Endothelial cell of umbilical vein (primary cell): ENCODE data around the gene VPS13A. TPM values are rescaled to one million over a fixed set of nuclear protein-coding genes. Genes with fewer than 3 reads are reported as not detected.

Experiments used
- BruUV-seq: library from RNA; stranded (reverse); fragments of 400-500 nt; replicated peaks from 2 replicates; lab custom pipeline; 2021; lab: Mats Ljungman, UMichigan
- CTCF ChIA-PET: fragments of 300-600, 350-600 bp; sonication (Branson Sonifier 250); formaldehyde crosslinking; loops from one replicate; lab custom pipeline; 2021; ENCODE audit warnings: antibody characterized with exemption, inconsistent platforms; lab: Charles Lee
- POLR2A ChIA-PET: fragments of 300-600, 350-600 bp; sonication (Branson Sonifier 250); formaldehyde crosslinking; loops from one replicate; lab custom pipeline; 2021; ENCODE audit warnings: antibody characterized with exemption, inconsistent platforms; lab: Charles Lee
- DNase-seq: peaks from one replicate; pipeline ENCODE4 v3.0.0-alpha.2; 2011; ENCODE audit warnings: low read depth, low spot score
- FAIRE-seq: peaks from 2 replicates; lab custom pipeline; 2011; peaks lifted over from hg19 to GRCh38; lab: Jason Lieb, UNC
- H2AFZ ChIP-seq: 2 replicates; pipeline ENCODE4 v1.6.0; 2012; ENCODE audit warnings: low read depth, low read length, control low read depth, inconsistent platforms
- H3K27ac ChIP-seq: 2 replicates; pipeline ENCODE4 v1.5.1; 2011; ENCODE audit warnings: low read depth, mild to moderate bottlenecking, control low read depth, low read length, moderate library complexity; ENCODE audit not compliant: insufficient read depth
- H3K27me3 ChIP-seq, 2 experiments: 2 replicates each; pipeline versions ENCODE4 v1.6.0 to v1.6.1; 2011; ENCODE audit warnings: low read length in 2 of 2, mixed read lengths in 1 of 2; ENCODE audit not compliant: control insufficient read depth in 2 of 2, insufficient read depth in 2 of 2
- H3K36me3 ChIP-seq, 2 experiments: 2 replicates in 1 of 2; 3 replicates in 1 of 2; pipeline ENCODE4 v1.5.1; 2011; ENCODE audit warnings: low read length in 2 of 2, mild to moderate bottlenecking in 1 of 2, moderate library complexity in 1 of 2; ENCODE audit not compliant: control insufficient read depth in 2 of 2, insufficient read depth in 2 of 2; ENCODE audit errors: extremely low read depth in 1 of 2
- H3K4me1 ChIP-seq: 3 replicates; pipeline ENCODE4 v1.5.1; 2011; ENCODE audit warnings: mild to moderate bottlenecking, low read length; ENCODE audit not compliant: control insufficient read depth, insufficient read depth; ENCODE audit errors: extremely low read depth
- H3K4me2 ChIP-seq: 2 replicates; pipeline ENCODE4 v1.6.1; 2011; ENCODE audit warnings: low read length, control low read depth, mixed read lengths; ENCODE audit not compliant: insufficient read depth
- H3K4me3 ChIP-seq, 3 experiments: fragments of 200-600 bp in 1 of 3; sonication (generic), shearing (Covaris generic) in 1 of 3; replicated peaks in 1 of 3; 2 replicates each; pipeline ENCODE4 v1.5.1; 2011 to 2016; ENCODE audit warnings: control low read depth in 3 of 3, low read length in 3 of 3, mild to moderate bottlenecking in 2 of 3, inconsistent platforms in 1 of 3, low read depth in 1 of 3, moderate library complexity in 1 of 3; ENCODE audit not compliant: insufficient read depth in 1 of 3
- H3K79me2 ChIP-seq: 2 replicates; pipeline ENCODE4 v1.6.0; 2012; ENCODE audit warnings: low read length, inconsistent platforms; ENCODE audit not compliant: control insufficient read depth, insufficient read depth
- H3K9ac ChIP-seq: replicated peaks from 2 replicates; pipeline ENCODE3; 2011; ENCODE audit warnings: low read length, control low read depth; ENCODE audit not compliant: insufficient read depth; ENCODE audit errors: extremely low read depth
- H3K9me1 ChIP-seq: replicated peaks from 3 replicates; pipeline ENCODE4 v1.6.0; 2011; ENCODE audit warnings: mild to moderate bottlenecking, low read length; ENCODE audit not compliant: control insufficient read depth, insufficient read depth; ENCODE audit errors: extremely low read depth
- H3K9me3 ChIP-seq: replicated peaks from 2 replicates; pipeline ENCODE4 v1.5.1; 2012; ENCODE audit warnings: low read length, inconsistent platforms; ENCODE audit not compliant: control insufficient read depth, insufficient read depth
- H4K20me1 ChIP-seq: replicated peaks from 2 replicates; pipeline ENCODE3; 2011; ENCODE audit warnings: mild to moderate bottlenecking, low read length; ENCODE audit not compliant: control insufficient read depth, insufficient read depth; ENCODE audit errors: extremely low read depth
- EZH2 ChIP-seq: IDR thresholded peaks from 2 replicates; pipeline ENCODE4 v1.6.1; 2012; ENCODE audit warnings: borderline replicate concordance, low read depth, mild to moderate bottlenecking, moderate library complexity, low read length, inconsistent platforms; ENCODE audit not compliant: severe bottlenecking
- FOS ChIP-seq: IDR thresholded peaks from 2 replicates; pipeline ENCODE4 v1.6.1; 2011; ENCODE audit warnings: mild to moderate bottlenecking, low read length, moderate library complexity, borderline replicate concordance; ENCODE audit not compliant: insufficient read depth
- GATA2 ChIP-seq: IDR thresholded peaks from 2 replicates; pipeline ENCODE4 v1.7.0; 2011; ENCODE audit warnings: low read depth, mild to moderate bottlenecking, moderate library complexity, mixed read lengths, low read length; ENCODE audit not compliant: insufficient read length, insufficient read depth
- JUN ChIP-seq: IDR thresholded peaks from 2 replicates; pipeline ENCODE4 v1.6.1; 2011; ENCODE audit warnings: borderline replicate concordance, low read depth; ENCODE audit not compliant: insufficient read length, insufficient read depth
- MYC ChIP-seq: IDR thresholded peaks from one replicate; pipeline ENCODE4 v1.6.1; 2011; ENCODE audit warnings: mild to moderate bottlenecking, low read depth, low read length
- POLR2A ChIP-seq: IDR thresholded peaks from 2 replicates; pipeline ENCODE4 v1.6.1; 2012; ENCODE audit warnings: low read depth, mild to moderate bottlenecking, control low read depth, low read length
- POLR2AphosphoS5 ChIP-seq: IDR thresholded peaks from 2 replicates; pipeline ENCODE4 v1.6.1; 2012; ENCODE audit warnings: low read depth, mild to moderate bottlenecking, control low read depth, low read length, moderate library complexity; ENCODE audit not compliant: insufficient read depth
- dilution Hi-C: fragments of 300-500 bp; cut with MboI; formaldehyde crosslinking; loops from one replicate; pipeline ENCODE4 v1.15.0; 2019; ENCODE audit warnings: low sequenced_read_pairs; ENCODE audit not compliant: extremely low pct_ligation_motif_present
- intact Hi-C: fragments of 100-400 bp; cut with micrococcal nuclease; formaldehyde crosslinking; loops from one replicate; pipeline ENCODE4 v1.10.0; 2022
- polyA plus RNA-seq, 4 experiments: library from polyadenylated mRNA; depleted of rRNA in 3 of 4; stranded (reverse) in 3 of 4; unstranded in 1 of 4; fragments of >200 nt; gene quantifications; 2 replicates each; pipeline versions ENCODE4 v1.2.1 to v1.2.3, GENCODE V29; 2011 to 2012; ENCODE audit warnings: missing spikeins in 1 of 4
- total RNA-seq: library from RNA; stranded (reverse); gene quantifications from 2 replicates; pipeline ENCODE4 v1.2.3, GENCODE V29; 2021
- TF ChIP-seq, protein P1 (sequence below), 2 donors: IDR thresholded peaks; 1 replicate in 1 of 2; 2 replicates in 1 of 2; pipeline ENCODE4 v1.5.1; 2011; ENCODE audit warnings: low read length in 2 of 2, mild to moderate bottlenecking in 2 of 2, moderate library complexity in 2 of 2, control low read depth in 1 of 2, inconsistent platforms in 1 of 2, low read depth in 1 of 2; ENCODE audit not compliant: insufficient read depth in 1 of 2; ENCODE audit errors: extremely low read depth in 1 of 2

Gene VPS13A
- total and polyA plus RNA-seq, 2 donors (not counting 3 experiments of a cell fraction or from before 2014, with no cell fraction given), result 4.7 to 33.3 TPM

- no peak for DNase-seq
- no peak overlapping the region for H3K4me2 ChIP-seq
- H3K27me3 ChIP-seq, result no peaks in the 10 kb centered on the region
- TF ChIP-seq JUN (no peak), POLR2AphosphoS5 (no peak), POLR2A (no peak), MYC (no peak), GATA2 (no peak), EZH2 (no peak), FOS (no peak)
- TF ChIP-seq, protein P1, sequence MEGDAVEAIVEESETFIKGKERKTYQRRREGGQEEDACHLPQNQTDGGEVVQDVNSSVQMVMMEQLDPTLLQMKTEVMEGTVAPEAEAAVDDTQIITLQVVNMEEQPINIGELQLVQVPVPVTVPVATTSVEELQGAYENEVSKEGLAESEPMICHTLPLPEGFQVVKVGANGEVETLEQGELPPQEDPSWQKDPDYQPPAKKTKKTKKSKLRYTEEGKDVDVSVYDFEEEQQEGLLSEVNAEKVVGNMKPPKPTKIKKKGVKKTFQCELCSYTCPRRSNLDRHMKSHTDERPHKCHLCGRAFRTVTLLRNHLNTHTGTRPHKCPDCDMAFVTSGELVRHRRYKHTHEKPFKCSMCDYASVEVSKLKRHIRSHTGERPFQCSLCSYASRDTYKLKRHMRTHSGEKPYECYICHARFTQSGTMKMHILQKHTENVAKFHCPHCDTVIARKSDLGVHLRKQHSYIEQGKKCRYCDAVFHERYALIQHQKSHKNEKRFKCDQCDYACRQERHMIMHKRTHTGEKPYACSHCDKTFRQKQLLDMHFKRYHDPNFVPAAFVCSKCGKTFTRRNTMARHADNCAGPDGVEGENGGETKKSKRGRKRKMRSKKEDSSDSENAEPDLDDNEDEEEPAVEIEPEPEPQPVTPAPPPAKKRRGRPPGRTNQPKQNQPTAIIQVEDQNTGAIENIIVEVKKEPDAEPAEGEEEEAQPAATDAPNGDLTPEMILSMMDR (IDR thresholded peaks at IDR 0.05; ENCODE audit: extremely low read depth in 1 of 2, insufficient read depth in 1 of 2, low read depth in 1 of 2, low read length in 2 of 2), result no peak
- no peaks in the 10 kb centered on the region for H3K9me1 ChIP-seq
- peaks cover 2% of the 10 kb centered on the region for H4K20me1 ChIP-seq
- intact Hi-C loops (no loop called here), dilution Hi-C loops (no loop called here)
- no peak overlapping the region for H3K4me3 ChIP-seq
- CTCF ChIA-PET, result interaction anchor here (0.6 kb wide), 1 partner anchor 265 kb away, joined by 3 read pairs; no protein-coding TSS in a partner anchor
- no TSS peak for BruUV-seq
- no peak overlapping the region for H3K9ac ChIP-seq
- no peak for FAIRE-seq
- peaks cover 71% of the 10 kb centered on the region for H3K79me2 ChIP-seq
- no peaks in the 10 kb centered on the region for H3K4me1 ChIP-seq
- H3K36me3 ChIP-seq, result no peaks in the 10 kb centered on the region
- H2AFZ ChIP-seq, result no peak overlapping the region
- H3K9me3 ChIP-seq, result no peaks in the 10 kb centered on the region
- no peak overlapping the region for H3K27ac ChIP-seq
- POLR2A ChIA-PET, result interaction anchor here (0.6 kb wide), 1 partner anchor 35 kb away, joined by 3 read pairs; no protein-coding TSS in a partner anchor
Measured at GRCh38 chr9:77188242-77188641, 10.9 kb downstream of the VPS13A start.
